GM18502 (cell line): Measurements from ENCODE around the gene PIK3C2B.
A peak's percentile ranks its signal among the peaks of the same experiment; 100 is the strongest.

ENCODE experiments used
- ATAC-seq: cut with Tn5 transposase; IDR thresholded peaks from one replicate; pipeline ENCODE4 v1.9.1; 2021; ENCODE audit warnings: mild to moderate bottlenecking; ENCODE audit not compliant: unreplicated experiment, poor library complexity

The PIK3C2B gene

GRCh38 chr1:204447190-204447589 lies 47.4 kb downstream of the PIK3C2B start:
- ATAC-seq: no peak

- ATAC-seq: peak; percentile 80
Observed at GRCh38 chr1:204446413-204447111, 48.0 kb downstream of the PIK3C2B start.

DNA sequence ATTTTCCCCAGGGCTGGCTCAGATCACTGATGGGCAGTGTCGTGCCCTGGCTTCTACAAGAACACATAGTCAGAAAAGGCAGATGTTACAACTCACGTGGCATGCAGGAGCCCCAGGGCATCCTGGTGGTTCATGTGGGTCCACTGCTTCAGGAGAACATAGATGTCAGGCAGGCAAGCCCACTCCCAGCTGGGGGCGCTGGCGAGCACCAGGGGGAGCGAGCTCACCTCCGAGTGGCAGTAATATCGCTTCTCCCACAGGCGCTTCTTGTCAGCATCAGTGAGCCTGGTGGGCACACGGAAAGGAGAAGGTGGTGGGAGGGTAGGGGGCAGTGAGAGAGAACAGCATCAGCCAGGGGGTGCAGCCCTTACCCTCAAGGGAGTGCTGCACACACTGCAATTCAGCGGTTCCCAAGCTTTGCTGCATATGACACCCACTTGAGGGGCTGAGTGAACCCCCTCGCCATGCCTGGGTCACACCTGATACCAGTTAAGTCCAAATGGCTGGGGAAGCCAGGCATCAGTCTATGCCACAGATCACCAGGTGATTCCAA lies 48.7 kb downstream of the PIK3C2B start:
- no peak for ATAC-seq
